ENCODE results near the gene ARHGAP23.

DNA sequence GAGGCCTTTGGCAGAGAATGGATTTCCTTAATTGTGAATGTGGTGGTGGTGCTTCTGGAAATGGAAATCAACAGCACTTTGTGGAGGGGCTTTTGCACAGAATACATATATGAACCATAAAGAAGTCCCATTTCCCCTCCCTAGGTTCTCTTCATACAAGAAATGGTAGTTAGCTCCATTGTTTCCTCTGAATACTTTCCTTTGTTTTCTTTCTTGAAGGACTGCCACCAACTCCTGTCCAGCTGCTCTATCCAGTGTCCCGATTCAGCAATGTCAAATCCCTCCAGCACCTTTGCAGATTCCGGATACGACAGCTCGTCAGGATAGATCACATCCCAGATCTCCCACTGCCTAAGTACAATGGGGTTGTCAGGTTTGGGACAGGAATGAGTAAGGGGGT lies 33.2 kb upstream of the ARHGAP23 start:
- TF ChIP-seq, protein P1, sequence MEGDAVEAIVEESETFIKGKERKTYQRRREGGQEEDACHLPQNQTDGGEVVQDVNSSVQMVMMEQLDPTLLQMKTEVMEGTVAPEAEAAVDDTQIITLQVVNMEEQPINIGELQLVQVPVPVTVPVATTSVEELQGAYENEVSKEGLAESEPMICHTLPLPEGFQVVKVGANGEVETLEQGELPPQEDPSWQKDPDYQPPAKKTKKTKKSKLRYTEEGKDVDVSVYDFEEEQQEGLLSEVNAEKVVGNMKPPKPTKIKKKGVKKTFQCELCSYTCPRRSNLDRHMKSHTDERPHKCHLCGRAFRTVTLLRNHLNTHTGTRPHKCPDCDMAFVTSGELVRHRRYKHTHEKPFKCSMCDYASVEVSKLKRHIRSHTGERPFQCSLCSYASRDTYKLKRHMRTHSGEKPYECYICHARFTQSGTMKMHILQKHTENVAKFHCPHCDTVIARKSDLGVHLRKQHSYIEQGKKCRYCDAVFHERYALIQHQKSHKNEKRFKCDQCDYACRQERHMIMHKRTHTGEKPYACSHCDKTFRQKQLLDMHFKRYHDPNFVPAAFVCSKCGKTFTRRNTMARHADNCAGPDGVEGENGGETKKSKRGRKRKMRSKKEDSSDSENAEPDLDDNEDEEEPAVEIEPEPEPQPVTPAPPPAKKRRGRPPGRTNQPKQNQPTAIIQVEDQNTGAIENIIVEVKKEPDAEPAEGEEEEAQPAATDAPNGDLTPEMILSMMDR (IDR thresholded peaks at IDR 0.05): no peak
- no peak for TF ChIP-seq POLR2A (IDR thresholded peaks at IDR 0.05)

All from prostate gland (tissue), 2 donors.